ENCODE data around the gene THAP5. TPM values are rescaled to one million over a fixed set of nuclear protein-coding genes. Genes with fewer than 3 reads are reported as not detected.

THAP5 gene
- total RNA-seq, 1 donor from 2014 or later, result 18.1 TPM

GRCh38 chr7:108517951-108518350 lies 51.6 kb downstream of the THAP5 start:
- Histone ChIP-seq H3K4me1 (peaks cover 0 to 6% of the 10 kb centered on the region in 2 donors), H3K36me3 (peaks cover 10 to 32% of the 10 kb centered on the region in 2 donors), H3K27me3 (no peaks in the 10 kb centered on the region), H3K4me3 (no peak overlapping the region), H3K9me3 (no peaks in the 10 kb centered on the region), H3K27ac (no peak overlapping the region)
- TF ChIP-seq CTCF (IDR thresholded peaks at IDR 0.05), result no peak
- DNase-seq (ENCODE audit: low spot score in 2 of 2), result no peak
- intact Hi-C loops (cut with DNase I), result no loop called here

- intact Hi-C loops (cut with DNase I), result no loop called here
- Histone ChIP-seq H3K27ac (no peak overlapping the region), H3K9me3 (no peaks in the 10 kb centered on the region), H3K4me1 (peaks cover 0 to 3% of the 10 kb centered on the region in 2 donors), H3K4me3 (no peak overlapping the region), H3K27me3 (no peaks in the 10 kb centered on the region), H3K36me3 (peaks cover 10 to 53% of the 10 kb centered on the region in 2 donors)
- no peak for DNase-seq (ENCODE audit: low spot score in 2 of 2)
- no peak for TF ChIP-seq CTCF (IDR thresholded peaks at IDR 0.05)
These were observed 53.9 kb downstream of the THAP5 start for GRCh38 chr7:108515630-108516029.

- DNase-seq (ENCODE audit: low spot score in 2 of 2), result no peak
- no peaks in the 10 kb centered on the region for H3K9me3 ChIP-seq
- no peak overlapping the region for H3K4me3 ChIP-seq
- H3K27ac ChIP-seq, result no peak overlapping the region
- intact Hi-C loops (cut with DNase I), result no loop called here
- peaks cover 0 to 3% of the 10 kb centered on the region in 2 donors for H3K4me1 ChIP-seq
- no peaks in the 10 kb centered on the region for H3K27me3 ChIP-seq
- peaks cover 10 to 51% of the 10 kb centered on the region in 2 donors for H3K36me3 ChIP-seq
- no peak for TF ChIP-seq CTCF (IDR thresholded peaks at IDR 0.05)
These were observed 54.5 kb downstream of the THAP5 start for GRCh38 chr7:108515013-108515412.

Other genes starting within 250 kb of the THAP5 start
- gene NRCAM, start 113.3 kb downstream of the THAP5 start, total RNA-seq, result 0.53 TPM
- gene PNPLA8, start 43.6 kb downstream of the THAP5 start, total RNA-seq, result 4.4 TPM
- gene DNAJB9, start 168 bp upstream of the THAP5 start, total RNA-seq, result 7.5 TPM

Measured in ascending aorta (tissue), 2 donors.